Nephron (organoid): ENCODE measurements around the gene NOD1.
"Not testable (repeated sequence)": the region's sequence is repeated elsewhere in the genome, so short reads cannot be mapped to it uniquely, and the experiment has no call there.

Source experiments
- H3K27ac Mint-ChIP-seq, 3 experiments: 2 replicates each; pipeline ENCODE4 v1.8.0; 2020; ENCODE audit warnings: mixed read lengths in 3 of 3, mild to moderate bottlenecking in 2 of 3, moderate library complexity in 1 of 3
- H3K27me3 Mint-ChIP-seq: 2 replicates; pipeline ENCODE4 v1.8.0; 2021; ENCODE audit warnings: low read depth, mild to moderate bottlenecking, moderate library complexity, mixed read lengths
- H3K36me3 Mint-ChIP-seq: 2 replicates; pipeline ENCODE4 v1.8.0; 2020; ENCODE audit warnings: low read depth, mixed read lengths
- H3K4me1 Mint-ChIP-seq: 2 replicates; pipeline ENCODE4 v1.8.0; 2020; ENCODE audit warnings: mixed read lengths
- H3K4me3 Mint-ChIP-seq, 3 experiments: 2 replicates each; pipeline ENCODE4 v1.8.0; 2020; ENCODE audit warnings: mild to moderate bottlenecking in 3 of 3, mixed read lengths in 3 of 3, moderate library complexity in 2 of 3
- H3K9me3 Mint-ChIP-seq: 2 replicates; pipeline ENCODE4 v1.8.0; 2020; ENCODE audit warnings: mixed read lengths
- TF ChIP-seq, protein P1 (sequence below), 3 experiments: fragments of 200-600 bp; sonication (generic); IDR thresholded peaks; one replicate each; pipeline ENCODE4 v1.5.0; 2021; ENCODE audit warnings: antibody characterized with exemption in 3 of 3; ENCODE audit not compliant: unreplicated experiment in 3 of 3

The NOD1 gene

DNA sequence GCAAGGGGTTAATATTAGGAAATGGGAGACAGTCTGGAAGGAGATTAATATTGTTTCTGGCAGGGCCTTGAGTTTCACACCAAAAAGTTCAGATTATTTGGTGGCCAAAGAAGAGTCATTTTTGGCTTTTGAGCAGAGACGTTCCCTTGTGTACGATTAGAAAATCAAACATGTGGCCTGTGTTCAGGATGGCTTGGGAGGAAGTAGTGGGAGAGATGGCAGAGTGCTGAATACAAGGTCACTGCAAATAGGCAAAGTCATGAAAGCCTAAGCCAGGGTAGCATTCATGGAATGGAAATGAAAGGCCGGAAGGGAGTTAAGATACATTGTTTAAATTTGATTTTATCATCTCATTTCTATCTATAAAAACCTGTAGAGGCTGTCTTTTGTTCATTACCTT, 35.6 kb upstream of the NOD1 start:
- H3K4me1 Mint-ChIP-seq = peaks cover 9% of the 10 kb centered on the region
- TF ChIP-seq, protein P1, sequence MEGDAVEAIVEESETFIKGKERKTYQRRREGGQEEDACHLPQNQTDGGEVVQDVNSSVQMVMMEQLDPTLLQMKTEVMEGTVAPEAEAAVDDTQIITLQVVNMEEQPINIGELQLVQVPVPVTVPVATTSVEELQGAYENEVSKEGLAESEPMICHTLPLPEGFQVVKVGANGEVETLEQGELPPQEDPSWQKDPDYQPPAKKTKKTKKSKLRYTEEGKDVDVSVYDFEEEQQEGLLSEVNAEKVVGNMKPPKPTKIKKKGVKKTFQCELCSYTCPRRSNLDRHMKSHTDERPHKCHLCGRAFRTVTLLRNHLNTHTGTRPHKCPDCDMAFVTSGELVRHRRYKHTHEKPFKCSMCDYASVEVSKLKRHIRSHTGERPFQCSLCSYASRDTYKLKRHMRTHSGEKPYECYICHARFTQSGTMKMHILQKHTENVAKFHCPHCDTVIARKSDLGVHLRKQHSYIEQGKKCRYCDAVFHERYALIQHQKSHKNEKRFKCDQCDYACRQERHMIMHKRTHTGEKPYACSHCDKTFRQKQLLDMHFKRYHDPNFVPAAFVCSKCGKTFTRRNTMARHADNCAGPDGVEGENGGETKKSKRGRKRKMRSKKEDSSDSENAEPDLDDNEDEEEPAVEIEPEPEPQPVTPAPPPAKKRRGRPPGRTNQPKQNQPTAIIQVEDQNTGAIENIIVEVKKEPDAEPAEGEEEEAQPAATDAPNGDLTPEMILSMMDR (IDR thresholded peaks at IDR 0.05; ENCODE audit: unreplicated experiment in 3 of 3) = no peak
- H3K27ac Mint-ChIP-seq = no peak overlapping the region
- H3K9me3 Mint-ChIP-seq = no peaks in the 10 kb centered on the region
- no peaks in the 10 kb centered on the region for H3K36me3 Mint-ChIP-seq
- H3K27me3 Mint-ChIP-seq = no peaks in the 10 kb centered on the region
- no peak overlapping the region for H3K4me3 Mint-ChIP-seq

DNA sequence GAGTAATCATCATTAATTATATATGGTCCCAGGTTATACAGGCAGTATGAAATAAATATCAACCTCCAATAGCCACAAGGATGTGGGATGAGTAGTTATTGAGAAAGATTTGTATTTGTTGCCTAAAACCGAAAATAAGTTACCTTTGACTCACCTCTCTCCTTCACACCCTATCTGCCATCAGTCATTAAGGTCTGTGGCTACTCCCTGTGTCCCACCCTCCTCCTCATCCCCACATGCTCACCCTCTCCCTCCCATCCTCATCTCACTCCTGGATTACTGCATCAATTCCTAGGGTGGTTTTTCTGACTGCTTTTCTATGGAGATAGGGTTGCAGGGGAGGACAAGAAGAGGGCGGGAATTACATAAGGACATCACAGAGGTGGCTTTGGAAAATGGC, 35.2 kb upstream of the NOD1 start:
- H3K9me3 Mint-ChIP-seq = no peaks in the 10 kb centered on the region
- TF ChIP-seq, protein P1 (IDR thresholded peaks at IDR 0.05; ENCODE audit: unreplicated experiment in 3 of 3) = no peak
- H3K36me3 Mint-ChIP-seq = no peaks in the 10 kb centered on the region
- H3K4me1 Mint-ChIP-seq = peaks cover 9% of the 10 kb centered on the region
- H3K27ac Mint-ChIP-seq = no peak overlapping the region
- H3K27me3 Mint-ChIP-seq = no peaks in the 10 kb centered on the region
- H3K4me3 Mint-ChIP-seq = no peak overlapping the region

DNA sequence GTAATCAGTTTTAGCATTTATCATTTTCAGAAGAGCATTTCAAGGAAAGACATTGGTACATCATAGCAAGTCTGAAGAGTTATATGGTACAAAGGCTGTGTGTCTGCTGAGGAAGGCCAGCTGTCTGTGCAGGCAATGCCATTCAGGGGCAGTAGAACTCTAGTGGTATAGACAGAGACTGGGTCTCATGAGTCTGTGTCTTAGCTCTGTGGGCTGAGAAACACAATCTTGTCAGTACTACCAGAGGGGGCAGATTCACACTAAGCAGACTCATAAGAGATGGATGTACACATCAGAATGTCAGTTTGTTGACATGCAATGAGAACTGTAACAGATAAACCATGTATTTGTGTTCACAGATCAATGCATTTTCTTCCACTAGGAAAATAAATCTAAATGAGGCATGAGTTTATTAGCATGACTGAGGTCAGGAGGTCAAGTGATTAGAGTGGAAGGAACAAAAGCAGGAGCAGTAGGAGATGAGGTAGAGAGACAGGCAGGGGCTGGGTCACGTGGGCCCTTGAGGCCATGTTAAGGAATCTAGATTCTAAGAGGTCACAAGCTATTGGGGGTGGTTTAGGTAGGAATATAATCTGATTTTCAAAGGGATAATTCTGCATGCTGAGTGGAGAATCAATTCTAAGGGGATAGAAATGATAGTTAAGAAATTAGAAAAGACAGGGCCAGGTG, 33.5 kb upstream of the NOD1 start:
- TF ChIP-seq, protein P1 (IDR thresholded peaks at IDR 0.05; ENCODE audit: unreplicated experiment in 3 of 3) = no peak

DNA sequence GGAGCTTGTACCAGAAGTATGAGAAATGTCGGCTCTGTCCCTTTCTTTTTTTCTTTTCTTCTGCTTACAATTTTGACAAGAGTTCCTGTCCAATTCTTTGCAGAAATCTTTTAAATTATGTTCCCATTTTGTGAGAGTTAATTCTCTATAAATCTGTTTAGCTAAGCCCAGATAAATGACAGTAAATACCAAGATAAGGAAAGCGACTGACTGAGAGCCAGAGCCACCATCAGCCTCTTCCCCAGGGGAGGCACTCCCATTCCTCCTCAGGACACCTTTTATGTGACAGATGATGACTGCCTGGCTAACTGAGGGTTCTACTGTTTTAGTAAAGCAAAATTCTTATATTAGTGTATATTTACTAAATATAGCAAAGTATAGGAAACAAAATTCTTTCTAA, 32.9 kb upstream of the NOD1 start:
- Mint-ChIP-seq H3K27ac (no peak overlapping the region), H3K4me3 (no peak overlapping the region), H3K9me3 (peaks cover 10% of the 10 kb centered on the region), H3K27me3 (no peaks in the 10 kb centered on the region), H3K4me1 (peaks cover 9% of the 10 kb centered on the region), H3K36me3 (no peaks in the 10 kb centered on the region)
- TF ChIP-seq, protein P1 (IDR thresholded peaks at IDR 0.05; ENCODE audit: unreplicated experiment in 3 of 3) = no peak

More for the DNA sequence above, 33.5 kb upstream of the NOD1 start:
- no peaks in the 10 kb centered on the region for H3K27me3 Mint-ChIP-seq
- peaks cover 4% of the 10 kb centered on the region for H3K9me3 Mint-ChIP-seq
- H3K36me3 Mint-ChIP-seq = no peaks in the 10 kb centered on the region
- H3K4me1 Mint-ChIP-seq = peaks cover 9% of the 10 kb centered on the region
- H3K27ac Mint-ChIP-seq = no peak overlapping the region
- H3K4me3 Mint-ChIP-seq = no peak overlapping the region

DNA sequence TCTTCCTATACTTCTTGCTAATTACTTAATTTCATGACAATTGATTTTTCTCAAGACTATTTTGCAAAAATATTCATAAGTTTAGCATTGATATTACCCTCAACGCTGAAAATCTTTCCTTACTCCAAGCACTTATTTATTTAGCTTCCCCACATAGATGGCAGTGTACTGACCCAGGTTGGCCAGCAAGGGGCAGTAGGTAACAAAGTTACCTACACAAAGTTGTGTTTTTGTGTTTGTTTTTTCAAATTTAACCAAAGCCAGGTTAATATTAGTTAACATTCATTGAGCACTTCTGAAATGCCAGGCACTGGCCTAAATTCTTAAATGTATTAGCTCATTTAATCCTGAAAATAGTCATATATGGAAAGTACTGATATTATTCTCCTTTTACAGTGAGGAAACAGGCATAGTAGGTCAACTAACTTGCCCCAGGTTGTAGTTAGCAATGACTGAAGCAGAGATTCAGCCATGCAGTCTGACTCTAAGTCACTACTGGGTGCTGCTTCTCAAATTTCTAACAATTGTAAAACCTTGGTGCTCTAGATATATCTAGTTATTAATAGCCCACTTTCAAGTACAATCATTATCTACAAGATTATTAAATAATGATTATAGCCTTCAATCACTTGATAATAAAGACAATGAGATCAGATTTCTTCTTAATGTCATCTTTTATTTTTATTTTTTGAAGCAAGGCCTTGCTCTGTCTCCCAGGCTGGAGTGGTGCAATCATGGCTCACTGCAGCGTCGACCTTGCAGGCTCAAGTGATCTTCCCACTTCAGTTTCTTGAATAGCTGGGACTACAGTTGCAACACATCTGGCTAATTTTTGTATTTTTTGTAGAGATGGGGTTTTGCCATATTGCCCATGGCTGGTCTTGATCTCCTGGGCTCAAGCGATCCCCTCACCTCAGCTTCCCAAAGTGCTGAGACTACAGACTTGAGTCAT, 31.8 kb upstream of the NOD1 start:
- Mint-ChIP-seq H3K4me3 (no peak overlapping the region), H3K27ac (peak overlapping the region in 1 of 3 experiments; percentile 20), H3K4me1 (peaks cover 9% of the 10 kb centered on the region), H3K27me3 (no peaks in the 10 kb centered on the region), H3K36me3 (no peaks in the 10 kb centered on the region), H3K9me3 (peaks cover 11% of the 10 kb centered on the region)
- TF ChIP-seq, protein P1 (IDR thresholded peaks at IDR 0.05; ENCODE audit: unreplicated experiment in 3 of 3) = peak; percentile 66 to 73 (median 72)

DNA sequence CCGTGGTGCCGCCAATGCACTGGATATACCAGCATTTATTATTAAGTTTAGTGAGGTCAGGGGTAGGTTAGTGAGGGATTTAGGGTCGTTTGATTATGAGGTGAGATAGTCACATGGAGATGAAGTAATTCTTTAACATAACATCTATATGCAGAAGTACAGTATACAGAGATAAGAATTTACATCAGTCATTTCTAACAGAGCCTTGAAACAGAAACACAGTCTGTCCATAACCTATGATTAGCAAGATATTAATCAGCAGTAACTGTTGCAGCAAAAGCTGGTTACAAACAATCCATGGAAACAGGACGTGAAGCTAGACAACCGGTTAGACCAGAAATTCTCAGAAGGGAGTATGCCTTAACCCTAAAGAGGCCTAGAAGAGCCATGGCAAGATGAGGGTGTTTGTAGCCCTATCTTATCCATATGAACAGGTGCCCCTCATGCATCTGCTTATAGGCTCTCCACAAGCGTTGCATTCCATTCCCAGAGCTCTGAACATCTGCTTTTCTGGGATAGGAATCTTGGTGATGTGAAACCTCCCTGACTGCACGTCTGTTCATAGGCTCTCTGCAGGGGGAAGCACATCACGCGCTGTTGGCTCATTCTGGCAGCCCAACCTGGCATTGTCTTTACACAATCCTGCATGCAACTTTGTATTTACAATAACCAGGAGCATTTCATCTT, 30.7 kb upstream of the NOD1 start:
- H3K27me3 Mint-ChIP-seq, H3K4me3 Mint-ChIP-seq: not testable (repeated sequence)

DNA sequence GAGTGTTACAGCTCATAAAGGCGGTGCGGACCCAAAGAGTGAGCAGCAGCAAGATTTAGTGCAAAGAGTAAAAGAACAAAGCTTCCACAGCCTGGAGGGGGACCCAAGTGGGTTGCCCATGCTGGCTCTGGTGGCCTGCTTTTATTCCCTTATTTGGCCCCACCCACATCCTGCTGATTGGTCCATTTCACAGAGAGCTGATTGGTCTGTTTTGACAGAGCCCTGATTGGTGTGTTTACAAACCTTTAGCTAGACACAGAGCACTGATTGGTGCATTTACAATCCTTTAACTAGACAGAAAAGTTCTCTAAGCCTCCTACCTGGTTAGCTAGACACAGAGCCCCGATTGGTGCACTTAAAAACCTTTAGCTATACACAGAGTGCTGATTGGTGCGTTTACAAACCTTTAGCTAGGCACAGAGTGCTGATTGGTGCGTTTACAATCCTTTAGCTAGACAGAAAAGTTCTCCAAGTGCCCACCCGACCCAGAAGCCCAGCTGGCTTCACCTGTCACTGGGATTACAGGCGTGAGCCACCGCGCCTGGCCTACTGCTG, 28.8 kb upstream of the NOD1 start:
- Mint-ChIP-seq H3K4me1 (peaks cover 30% of the 10 kb centered on the region), H3K4me3 (peak overlapping the region in 1 of 3 experiments; percentile 31), H3K9me3 (peaks cover 13% of the 10 kb centered on the region)
- H3K27ac Mint-ChIP-seq, H3K36me3 Mint-ChIP-seq, H3K27me3 Mint-ChIP-seq: not testable (repeated sequence)

More for the DNA sequence above, 30.7 kb upstream of the NOD1 start:
- H3K9me3 Mint-ChIP-seq = peaks cover 13% of the 10 kb centered on the region
- peaks cover 14% of the 10 kb centered on the region for H3K4me1 Mint-ChIP-seq
- H3K27ac Mint-ChIP-seq, H3K36me3 Mint-ChIP-seq: not testable (repeated sequence)
